ENCODE measurements around the gene PEX14. TPM values are rescaled to one million over a fixed set of nuclear protein-coding genes. Genes with fewer than 3 reads are reported as not detected.

Gene PEX14
- total and polyA plus RNA-seq, 2 donors (not counting 3 experiments of a cell fraction or from before 2014, with no cell fraction given): 19.5 to 26.5 TPM

GRCh38 chr1:10515976-10516750 is 41.4 kb downstream of the PEX14 start:
- H3K4me1 ChIP-seq (ENCODE audit: control insufficient read depth, extremely low read depth, insufficient read depth, low read length): peaks cover 7% of the 10 kb centered on the region
- no peak overlapping the region for H3K27ac ChIP-seq (ENCODE audit: insufficient read depth, low read depth, low read length)
- intact Hi-C loops (cut with micrococcal nuclease) (no loop called here), dilution Hi-C loops (cut with MboI; ENCODE audit: extremely low pct_ligation_motif_present, low sequenced_read_pairs) (no loop called here)
- TF ChIP-seq POLR2A (IDR thresholded peaks at IDR 0.05; ENCODE audit: low read depth, low read length): no peak
- TF ChIP-seq GATA2 (IDR thresholded peaks at IDR 0.05; ENCODE audit: insufficient read depth, insufficient read length, low read depth, low read length): no peak
- no peak for TF ChIP-seq FOS (IDR thresholded peaks at IDR 0.05; ENCODE audit: borderline replicate concordance, insufficient read depth, low read length)
- TF ChIP-seq CTCF (IDR thresholded peaks at IDR 0.05; ENCODE audit: extremely low read depth in 1 of 2, insufficient read depth in 1 of 2, low read depth in 1 of 2, low read length in 2 of 2): no peak
- TF ChIP-seq MAX (IDR thresholded peaks at IDR 0.05; ENCODE audit: insufficient read depth, insufficient read length): no peak
- DNase-seq (ENCODE audit: low read depth, low spot score) (no peak), FAIRE-seq (no peak)
- H3K36me3 ChIP-seq (ENCODE audit: control insufficient read depth in 2 of 2, extremely low read depth in 1 of 2, insufficient read depth in 2 of 2, low read length in 2 of 2): no peaks in the 10 kb centered on the region
- ChIA-PET POLR2A (no interaction called here), CTCF (no interaction called here)
- H3K9me1 ChIP-seq (replicated peaks; ENCODE audit: control insufficient read depth, extremely low read depth, insufficient read depth, low read length): no peaks in the 10 kb centered on the region
- H3K4me2 ChIP-seq (ENCODE audit: insufficient read depth, low read length): no peak overlapping the region
- H2AFZ ChIP-seq (ENCODE audit: low read depth, low read length): no peak overlapping the region
- no peaks in the 10 kb centered on the region for H3K9me3 ChIP-seq (replicated peaks; ENCODE audit: control insufficient read depth, insufficient read depth, low read length)
- H3K79me2 ChIP-seq (ENCODE audit: control insufficient read depth, insufficient read depth, low read length): peaks cover 27% of the 10 kb centered on the region
- H3K4me3 ChIP-seq (replicated peaks in 1 of 3; ENCODE audit: insufficient read depth in 1 of 3, low read depth in 1 of 3, low read length in 3 of 3): no peak overlapping the region
- no peaks in the 10 kb centered on the region for H3K27me3 ChIP-seq (ENCODE audit: control insufficient read depth in 2 of 2, insufficient read depth in 2 of 2, low read length in 2 of 2)
- no TSS peak for BruUV-seq (replicated peaks)
- no peaks in the 10 kb centered on the region for H4K20me1 ChIP-seq (replicated peaks; ENCODE audit: control insufficient read depth, extremely low read depth, insufficient read depth, low read length)
- H3K9ac ChIP-seq (replicated peaks; ENCODE audit: extremely low read depth, insufficient read depth, low read length): no peak overlapping the region

Data from endothelial cell of umbilical vein (primary cell).